Retinal pigment epithelial cell (primary cell): ENCODE results near the gene CFAP44.
"Not testable (repeated sequence)": the region's sequence is repeated elsewhere in the genome, so short reads cannot be mapped to it uniquely, and the experiment has no call there.

Source experiments
- DNase-seq: peaks from one replicate; pipeline ENCODE4 v3.0.0-alpha.2; 2010; ENCODE audit warnings: low read depth
- H3K4me3 ChIP-seq: 2 replicates; pipeline ENCODE4 v1.5.1; 2011; ENCODE audit warnings: mild to moderate bottlenecking, low read length, control low read depth, moderate library complexity
- TF ChIP-seq, protein P1 (sequence below): conservative IDR thresholded peaks from 2 replicates; pipeline ENCODE4 v1.5.1; 2011; ENCODE audit warnings: low read depth, low read length, control low read depth, inconsistent platforms

Gene CFAP44, protein sequence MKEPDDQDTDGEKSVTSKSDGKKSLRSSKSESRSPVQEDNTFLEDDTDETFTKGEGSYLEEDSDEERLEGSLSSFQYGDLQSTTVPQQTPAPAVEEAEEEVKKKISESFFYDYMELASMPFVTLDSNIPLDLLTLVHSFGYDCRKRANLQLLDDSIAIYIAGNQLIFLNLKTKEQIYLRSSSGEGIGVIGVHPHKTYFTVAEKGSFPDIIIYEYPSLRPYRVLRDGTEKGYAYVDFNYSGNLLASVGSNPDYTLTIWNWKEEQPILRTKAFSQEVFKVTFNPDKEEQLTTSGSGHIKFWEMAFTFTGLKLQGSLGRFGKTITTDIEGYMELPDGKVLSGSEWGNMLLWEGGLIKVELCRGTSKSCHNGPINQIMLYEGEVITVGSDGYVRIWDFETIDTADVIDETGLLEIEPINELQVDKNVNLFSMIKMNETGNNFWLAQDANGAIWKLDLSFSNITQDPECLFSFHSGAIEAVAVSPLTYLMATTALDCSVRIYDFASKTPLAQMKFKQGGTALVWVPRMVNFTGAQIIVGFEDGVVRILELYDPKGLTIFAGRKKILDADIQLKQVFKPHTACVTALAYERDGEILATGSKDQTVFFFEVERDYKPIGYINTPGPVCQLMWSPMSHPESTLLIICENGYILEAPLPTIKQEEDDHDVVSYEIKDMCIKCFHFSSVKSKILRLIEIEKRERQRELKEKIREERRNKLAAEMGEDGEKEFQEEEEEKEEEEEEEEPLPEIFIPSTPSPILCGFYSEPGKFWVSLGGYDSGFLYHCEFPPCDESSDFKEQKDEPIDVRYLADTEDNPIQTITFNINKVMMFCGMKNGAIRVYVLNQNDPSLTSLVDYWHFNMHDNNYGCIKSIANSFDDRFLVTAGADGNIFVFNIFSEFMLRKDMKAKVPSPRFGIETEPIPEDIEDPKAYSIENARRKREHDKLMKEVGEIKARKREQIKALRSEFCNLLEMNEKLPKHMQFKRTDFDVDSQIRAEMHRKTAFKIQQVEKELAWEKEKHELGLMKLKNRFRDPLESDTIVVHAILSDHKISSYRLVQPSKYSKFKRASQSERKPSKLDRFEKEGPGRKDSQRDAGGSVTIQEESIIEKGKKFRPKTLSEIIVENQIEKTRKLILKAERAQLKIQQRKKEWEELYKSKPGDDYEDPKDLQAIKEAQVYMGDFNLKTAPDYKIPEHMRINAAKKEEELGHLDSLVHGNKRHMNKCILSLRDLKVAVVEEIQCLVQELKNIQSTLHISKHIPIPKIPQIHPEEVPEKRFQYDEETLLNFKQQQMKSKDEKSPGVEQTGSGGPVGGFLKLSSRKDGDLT (N-terminal part only)

GRCh38 chr3:113441051-113441770 lies at the start of gene CFAP44:
CFAP44 (minus strand) TSS chr3:113441493; CDS start chr3:113433664, 7,829 bp downstream.
- peak; percentile 24 for DNase-seq
- TF ChIP-seq, protein P1, sequence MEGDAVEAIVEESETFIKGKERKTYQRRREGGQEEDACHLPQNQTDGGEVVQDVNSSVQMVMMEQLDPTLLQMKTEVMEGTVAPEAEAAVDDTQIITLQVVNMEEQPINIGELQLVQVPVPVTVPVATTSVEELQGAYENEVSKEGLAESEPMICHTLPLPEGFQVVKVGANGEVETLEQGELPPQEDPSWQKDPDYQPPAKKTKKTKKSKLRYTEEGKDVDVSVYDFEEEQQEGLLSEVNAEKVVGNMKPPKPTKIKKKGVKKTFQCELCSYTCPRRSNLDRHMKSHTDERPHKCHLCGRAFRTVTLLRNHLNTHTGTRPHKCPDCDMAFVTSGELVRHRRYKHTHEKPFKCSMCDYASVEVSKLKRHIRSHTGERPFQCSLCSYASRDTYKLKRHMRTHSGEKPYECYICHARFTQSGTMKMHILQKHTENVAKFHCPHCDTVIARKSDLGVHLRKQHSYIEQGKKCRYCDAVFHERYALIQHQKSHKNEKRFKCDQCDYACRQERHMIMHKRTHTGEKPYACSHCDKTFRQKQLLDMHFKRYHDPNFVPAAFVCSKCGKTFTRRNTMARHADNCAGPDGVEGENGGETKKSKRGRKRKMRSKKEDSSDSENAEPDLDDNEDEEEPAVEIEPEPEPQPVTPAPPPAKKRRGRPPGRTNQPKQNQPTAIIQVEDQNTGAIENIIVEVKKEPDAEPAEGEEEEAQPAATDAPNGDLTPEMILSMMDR = no peak
- peak within 1 kb of the TSS; percentile 52 for H3K4me3 ChIP-seq

DNA sequence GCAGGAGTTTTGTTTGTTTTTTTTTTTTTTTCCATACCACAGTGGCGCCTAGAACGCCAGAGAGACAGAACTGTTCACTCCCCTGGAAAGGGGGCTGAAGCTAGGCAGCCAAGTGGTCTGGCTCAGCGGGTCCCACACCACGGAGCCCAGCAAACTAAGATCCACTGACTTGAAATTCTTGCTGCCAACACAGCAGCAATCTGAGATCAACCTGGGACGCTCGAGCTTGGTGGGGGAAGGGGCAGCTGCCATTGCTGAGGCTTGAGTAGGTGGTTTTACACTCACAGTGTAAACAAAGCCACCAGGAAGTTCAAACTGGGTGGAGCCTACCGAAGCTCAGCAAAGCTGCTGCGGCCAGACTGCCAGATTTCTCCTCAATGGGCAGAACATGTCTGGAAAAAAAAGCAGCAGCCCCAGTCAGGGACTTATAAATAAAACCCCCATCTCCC lies 43.9 kb upstream of the CFAP44 start:
- no peak for DNase-seq
- TF ChIP-seq, protein P1 = no peak
- H3K4me3 ChIP-seq = no peak overlapping the region

DNA sequence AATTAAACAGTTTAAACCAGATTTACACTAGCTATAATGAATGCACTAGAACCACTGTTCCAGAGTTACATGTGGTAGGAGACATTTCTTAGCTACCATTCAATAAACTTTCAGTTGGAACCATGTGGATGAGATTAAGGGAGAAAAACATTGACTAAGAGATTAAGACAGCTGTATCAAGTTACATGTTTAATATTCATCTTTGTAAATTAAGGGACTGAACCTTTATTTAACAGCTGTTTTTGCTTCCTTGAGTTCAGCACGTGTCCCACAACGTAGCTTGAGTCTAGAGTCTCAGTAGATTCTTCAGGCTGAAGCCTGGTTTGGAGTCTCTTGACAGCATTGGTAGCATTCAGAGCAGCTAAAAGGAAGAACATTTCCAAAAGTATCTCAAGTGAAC lies 27.2 kb upstream of the CFAP44 start:
- TF ChIP-seq, protein P1 = no peak
- no peak overlapping the region for H3K4me3 ChIP-seq
- DNase-seq = peak; percentile 4

DNA sequence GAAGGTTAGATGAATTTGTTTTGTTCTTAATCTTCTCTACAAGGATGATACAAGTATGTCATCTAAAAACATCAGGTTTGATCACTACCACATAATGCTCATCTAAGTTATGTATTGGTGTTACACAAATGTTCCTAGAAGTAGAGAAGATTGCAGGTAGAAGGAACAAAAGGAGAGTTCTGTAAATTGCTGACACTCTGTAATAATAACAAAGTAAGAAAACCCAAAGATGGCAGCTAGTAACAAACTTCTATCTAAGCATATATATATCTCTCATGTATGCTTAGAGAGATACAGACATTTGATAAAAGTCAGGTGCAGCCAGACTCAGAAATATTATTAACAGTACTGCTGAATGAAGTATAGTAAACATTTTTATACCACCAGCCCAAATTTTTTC lies 20.2 kb upstream of the CFAP44 start:
- DNase-seq = no peak
- no peak overlapping the region for H3K4me3 ChIP-seq
- TF ChIP-seq, protein P1 = no peak

DNA sequence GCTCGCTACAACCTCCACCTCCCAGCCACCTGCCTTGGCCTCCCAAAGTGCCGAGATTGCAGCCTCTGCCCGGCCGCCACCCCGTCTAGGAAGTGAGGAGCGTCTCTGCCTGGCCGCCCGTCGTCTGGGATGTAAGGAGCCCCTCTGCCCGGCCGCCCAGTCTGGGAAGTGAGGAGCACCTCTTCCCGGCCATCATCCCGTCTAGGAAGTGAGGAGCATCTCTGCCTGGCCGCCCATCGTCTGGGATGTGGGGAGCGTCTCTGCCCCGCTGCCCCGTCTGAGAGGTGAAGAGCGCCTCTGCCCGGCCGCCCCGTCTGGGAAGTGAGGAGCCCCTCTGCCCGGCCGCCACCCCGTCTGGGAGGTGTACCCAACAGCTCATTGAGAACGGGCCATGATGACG lies 17.3 kb upstream of the CFAP44 start:
- not testable (repeated sequence) for DNase-seq, H3K4me3 ChIP-seq

GRCh38 chr3:113455446-113455845 lies 14.2 kb upstream of the CFAP44 start:
- no peak overlapping the region for H3K4me3 ChIP-seq
- DNase-seq = no peak
- TF ChIP-seq, protein P1 = no peak
